ENCODE data around the gene FBXL13.
"Not testable (repeated sequence)": the region's sequence is repeated elsewhere in the genome, so short reads cannot be mapped to it uniquely, and the experiment has no call there.

DNA sequence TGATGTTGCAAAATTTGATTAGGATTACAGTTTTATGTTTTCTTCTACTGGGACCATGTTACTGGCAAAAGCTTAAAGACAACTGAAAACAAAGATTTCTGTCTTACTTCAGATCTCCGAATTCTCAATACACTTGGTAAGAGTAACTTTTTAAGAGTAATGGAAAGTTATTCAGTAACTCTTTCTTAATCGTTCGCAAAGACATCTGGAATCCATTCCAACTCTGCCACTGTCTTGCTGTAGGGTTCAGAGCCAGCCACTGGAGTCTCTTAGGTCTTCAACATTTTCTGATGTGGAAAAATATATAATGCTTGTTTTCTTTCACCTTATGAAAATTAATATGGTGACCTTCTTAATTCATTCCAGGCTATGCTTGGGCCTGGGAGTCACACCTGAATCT lies 295.9 kb downstream of the FBXL13 start:
- TF ChIP-seq, protein P1, sequence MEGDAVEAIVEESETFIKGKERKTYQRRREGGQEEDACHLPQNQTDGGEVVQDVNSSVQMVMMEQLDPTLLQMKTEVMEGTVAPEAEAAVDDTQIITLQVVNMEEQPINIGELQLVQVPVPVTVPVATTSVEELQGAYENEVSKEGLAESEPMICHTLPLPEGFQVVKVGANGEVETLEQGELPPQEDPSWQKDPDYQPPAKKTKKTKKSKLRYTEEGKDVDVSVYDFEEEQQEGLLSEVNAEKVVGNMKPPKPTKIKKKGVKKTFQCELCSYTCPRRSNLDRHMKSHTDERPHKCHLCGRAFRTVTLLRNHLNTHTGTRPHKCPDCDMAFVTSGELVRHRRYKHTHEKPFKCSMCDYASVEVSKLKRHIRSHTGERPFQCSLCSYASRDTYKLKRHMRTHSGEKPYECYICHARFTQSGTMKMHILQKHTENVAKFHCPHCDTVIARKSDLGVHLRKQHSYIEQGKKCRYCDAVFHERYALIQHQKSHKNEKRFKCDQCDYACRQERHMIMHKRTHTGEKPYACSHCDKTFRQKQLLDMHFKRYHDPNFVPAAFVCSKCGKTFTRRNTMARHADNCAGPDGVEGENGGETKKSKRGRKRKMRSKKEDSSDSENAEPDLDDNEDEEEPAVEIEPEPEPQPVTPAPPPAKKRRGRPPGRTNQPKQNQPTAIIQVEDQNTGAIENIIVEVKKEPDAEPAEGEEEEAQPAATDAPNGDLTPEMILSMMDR (conservative IDR thresholded peaks at IDR 0.05; ENCODE audit: low read depth in 2 of 2) = not testable (repeated sequence)
- not testable (repeated sequence) for TF ChIP-seq ZNF331 (CRISPR knock-in tag; IDR thresholded peaks at IDR 0.05; ENCODE audit: low read depth); POLR2AphosphoS5 (IDR thresholded peaks at IDR 0.05; ENCODE audit: low read depth); CREB1 (CRISPR knock-in tag; IDR thresholded peaks at IDR 0.05; ENCODE audit: low read depth); EZH2phosphoT487 (IDR thresholded peaks at IDR 0.05; ENCODE audit: unreplicated experiment)
- TF ChIP-seq, protein P2, sequence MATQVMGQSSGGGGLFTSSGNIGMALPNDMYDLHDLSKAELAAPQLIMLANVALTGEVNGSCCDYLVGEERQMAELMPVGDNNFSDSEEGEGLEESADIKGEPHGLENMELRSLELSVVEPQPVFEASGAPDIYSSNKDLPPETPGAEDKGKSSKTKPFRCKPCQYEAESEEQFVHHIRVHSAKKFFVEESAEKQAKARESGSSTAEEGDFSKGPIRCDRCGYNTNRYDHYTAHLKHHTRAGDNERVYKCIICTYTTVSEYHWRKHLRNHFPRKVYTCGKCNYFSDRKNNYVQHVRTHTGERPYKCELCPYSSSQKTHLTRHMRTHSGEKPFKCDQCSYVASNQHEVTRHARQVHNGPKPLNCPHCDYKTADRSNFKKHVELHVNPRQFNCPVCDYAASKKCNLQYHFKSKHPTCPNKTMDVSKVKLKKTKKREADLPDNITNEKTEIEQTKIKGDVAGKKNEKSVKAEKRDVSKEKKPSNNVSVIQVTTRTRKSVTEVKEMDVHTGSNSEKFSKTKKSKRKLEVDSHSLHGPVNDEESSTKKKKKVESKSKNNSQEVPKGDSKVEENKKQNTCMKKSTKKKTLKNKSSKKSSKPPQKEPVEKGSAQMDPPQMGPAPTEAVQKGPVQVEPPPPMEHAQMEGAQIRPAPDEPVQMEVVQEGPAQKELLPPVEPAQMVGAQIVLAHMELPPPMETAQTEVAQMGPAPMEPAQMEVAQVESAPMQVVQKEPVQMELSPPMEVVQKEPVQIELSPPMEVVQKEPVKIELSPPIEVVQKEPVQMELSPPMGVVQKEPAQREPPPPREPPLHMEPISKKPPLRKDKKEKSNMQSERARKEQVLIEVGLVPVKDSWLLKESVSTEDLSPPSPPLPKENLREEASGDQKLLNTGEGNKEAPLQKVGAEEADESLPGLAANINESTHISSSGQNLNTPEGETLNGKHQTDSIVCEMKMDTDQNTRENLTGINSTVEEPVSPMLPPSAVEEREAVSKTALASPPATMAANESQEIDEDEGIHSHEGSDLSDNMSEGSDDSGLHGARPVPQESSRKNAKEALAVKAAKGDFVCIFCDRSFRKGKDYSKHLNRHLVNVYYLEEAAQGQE (IDR thresholded peaks at IDR 0.05; ENCODE audit: unreplicated experiment) = not testable (repeated sequence)

Data from GM23338 (cell line).